ENCODE data around the gene OTULINL.
"Not testable (repeated sequence)": the region's sequence is repeated elsewhere in the genome, so short reads cannot be mapped to it uniquely, and the experiment has no call there.

OTULINL gene

DNA sequence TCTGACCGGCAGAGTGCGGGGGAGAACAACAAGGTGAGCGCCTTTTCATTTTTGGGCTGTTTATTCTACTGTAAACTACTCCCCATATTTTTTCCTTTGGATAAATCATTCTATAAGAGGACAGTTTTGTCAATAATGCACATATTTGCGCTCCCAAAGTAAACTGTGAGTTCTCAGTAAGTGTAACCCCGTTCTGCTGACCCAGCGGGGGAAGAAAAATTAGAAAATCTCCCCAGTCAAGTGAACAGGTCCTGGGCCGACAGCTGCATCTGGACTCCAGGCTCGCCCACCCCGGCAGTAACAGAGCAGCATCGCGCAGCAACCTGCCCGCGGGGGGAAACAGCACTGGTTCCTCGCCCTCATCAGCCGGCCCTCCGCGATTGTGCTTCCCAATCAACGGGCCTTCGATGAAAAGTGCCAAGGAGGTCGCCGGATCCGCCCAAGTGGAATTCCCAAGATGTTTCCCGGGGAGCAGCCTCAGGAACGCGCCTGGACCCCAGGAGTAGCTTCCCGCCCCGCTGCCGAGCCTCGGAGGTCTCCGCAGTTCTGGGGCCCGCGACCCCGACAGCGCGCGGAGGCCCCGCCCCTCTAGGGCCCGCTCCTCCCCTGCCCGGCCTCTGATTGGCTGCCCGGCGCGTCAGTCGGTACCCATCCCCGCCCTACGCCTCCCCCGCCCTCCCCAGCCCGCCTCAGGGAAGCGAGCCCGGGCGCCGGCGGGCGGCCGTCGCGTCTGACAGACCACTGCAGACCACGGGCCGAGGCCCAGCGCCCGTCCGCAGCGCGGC is at the start of gene OTULINL:
TSS of gene OTULINL (plus strand) at position 687 of the 785 bp plus-strand sequence. CDS start 103 bp downstream, outside the sequence.
- peak; percentile 47 to 64 for DNase-seq

DNA sequence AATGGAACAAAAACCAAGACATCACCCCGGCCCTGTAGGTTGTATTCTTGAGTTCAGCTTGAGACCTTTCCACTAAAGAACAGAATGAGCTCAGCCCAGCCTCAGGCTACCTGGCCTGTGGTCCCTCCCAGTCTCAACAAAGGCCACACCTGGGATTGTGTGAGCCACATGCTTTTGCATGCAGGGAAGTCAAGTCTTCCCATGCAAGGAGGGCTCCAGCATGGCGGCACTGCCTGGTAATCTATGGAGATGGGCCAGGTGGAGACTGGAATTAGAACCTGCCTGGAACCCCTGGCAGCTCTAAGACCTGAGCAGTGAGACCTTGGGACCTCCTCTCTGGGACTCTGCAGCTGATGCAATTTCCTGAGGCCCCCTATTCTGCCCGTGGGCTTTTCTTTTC is 49.4 kb upstream of the OTULINL start:
- no peak for DNase-seq

DNA sequence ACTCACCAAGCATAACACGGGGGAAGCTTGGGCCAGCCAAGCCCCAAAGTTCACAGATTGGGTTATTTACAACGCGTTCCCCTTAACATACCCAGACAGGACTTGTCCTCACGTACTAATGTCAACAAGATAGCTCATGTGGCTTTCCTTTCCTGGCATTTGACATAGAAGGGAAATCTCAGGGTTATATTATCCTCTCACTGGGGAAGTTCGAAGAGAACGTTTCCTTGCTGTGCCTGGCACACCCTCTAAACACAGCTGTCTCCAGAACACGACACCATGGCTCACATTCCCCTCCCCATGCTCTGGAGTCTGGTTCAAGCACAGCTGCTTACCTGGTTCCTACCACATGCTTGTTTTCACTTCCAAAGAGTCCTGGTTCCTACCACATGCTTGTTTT is 46.8 kb upstream of the OTULINL start:
- DNase-seq = no peak

DNA sequence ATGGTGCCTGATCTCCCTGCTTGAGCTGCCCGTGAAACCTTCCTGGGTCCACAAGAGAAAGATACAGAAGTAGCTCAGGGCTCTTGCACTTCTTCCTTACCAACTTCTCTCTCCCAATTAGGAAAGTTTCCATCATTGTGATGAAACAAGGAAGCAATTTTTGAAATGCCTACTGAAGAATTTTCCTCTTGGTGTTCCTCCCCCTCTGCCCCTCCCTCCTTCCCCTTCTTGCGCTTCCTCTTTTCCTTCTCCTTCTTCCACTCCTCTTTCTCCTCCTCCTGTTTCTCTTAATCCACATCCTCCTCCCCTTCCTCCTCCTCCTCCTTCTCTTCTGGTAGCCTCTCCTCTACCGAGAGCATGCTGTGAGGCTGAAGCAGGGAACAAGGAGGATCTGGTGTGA is 36.3 kb upstream of the OTULINL start:
- DNase-seq = no peak

DNA sequence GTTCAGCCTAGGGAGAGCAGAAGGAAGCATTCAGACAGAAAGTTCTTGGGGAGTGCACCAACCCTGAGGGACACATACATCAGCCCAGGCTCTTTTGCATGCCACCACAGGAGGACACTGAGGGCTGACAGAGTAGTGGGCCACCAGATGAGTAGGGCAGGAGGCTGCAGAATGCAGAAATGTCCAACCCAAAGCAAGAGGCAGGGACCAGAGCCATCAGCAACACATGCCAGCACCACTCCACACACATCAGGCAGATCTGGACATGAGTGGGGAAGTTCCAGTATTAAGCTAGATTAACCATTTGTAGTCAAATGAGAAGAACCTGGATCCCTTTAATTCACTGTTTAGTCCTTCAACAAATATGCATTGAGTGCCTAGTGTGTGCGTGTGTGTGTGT is 35.7 kb upstream of the OTULINL start:
- no peak for DNase-seq

DNA sequence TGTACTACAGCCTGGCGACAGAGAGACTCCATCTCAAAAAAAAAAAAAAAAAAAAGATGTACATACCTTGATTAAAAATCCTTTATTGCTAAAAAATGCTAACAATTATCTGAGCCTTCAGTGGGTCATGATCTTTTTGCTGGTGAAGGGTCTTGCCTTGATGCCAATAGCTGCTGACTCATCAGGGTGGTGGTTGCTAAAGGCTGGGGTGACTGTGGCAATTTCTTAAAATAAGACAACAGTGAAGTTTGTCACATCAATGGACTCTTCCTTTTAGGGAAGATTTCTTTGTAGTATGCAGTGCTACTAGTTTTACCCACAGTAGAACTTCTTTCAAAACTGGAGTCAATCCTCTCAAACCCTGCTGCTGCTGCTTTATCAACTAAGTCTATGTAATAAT is 33.9 kb upstream of the OTULINL start:
- no peak for DNase-seq

DNA sequence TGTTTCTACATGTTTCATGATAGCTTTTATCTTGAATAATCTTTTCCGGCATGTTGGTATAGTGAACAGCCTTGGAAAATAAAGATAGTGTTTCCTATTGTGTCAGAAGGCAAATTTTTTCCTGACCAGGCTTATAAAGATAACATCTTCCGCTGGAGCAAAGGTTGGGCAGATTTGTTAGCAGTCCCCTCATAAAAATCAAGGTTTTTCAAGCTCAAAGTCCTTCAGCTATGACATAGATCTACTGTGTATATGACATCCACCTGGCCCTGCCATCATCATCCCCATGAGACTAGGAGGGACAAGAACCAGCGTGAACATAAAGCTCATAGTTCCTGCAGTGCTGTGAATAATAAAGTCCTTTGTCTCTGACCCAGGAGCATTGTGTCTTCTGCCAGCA is 30.4 kb upstream of the OTULINL start:
- no peak for DNase-seq

DNA sequence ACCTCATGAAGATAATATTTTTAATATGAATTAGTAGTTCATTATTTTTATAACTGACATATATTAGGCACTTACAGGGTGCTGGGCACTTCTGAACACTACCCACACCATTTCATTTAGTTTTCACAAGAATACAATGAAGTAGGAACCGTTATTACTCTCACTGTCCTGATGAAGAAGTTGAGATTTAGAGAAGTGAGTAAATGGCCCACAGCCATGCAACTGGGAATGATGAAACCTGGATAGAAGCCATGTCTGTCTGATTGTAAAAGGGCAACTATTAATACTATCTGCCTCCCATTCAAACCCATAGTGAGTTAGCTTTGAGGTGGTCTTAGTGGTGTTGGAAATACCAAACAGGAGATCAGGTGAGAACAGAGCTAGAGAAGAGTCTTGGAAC is 29.6 kb upstream of the OTULINL start:
- no peak for DNase-seq

DNA sequence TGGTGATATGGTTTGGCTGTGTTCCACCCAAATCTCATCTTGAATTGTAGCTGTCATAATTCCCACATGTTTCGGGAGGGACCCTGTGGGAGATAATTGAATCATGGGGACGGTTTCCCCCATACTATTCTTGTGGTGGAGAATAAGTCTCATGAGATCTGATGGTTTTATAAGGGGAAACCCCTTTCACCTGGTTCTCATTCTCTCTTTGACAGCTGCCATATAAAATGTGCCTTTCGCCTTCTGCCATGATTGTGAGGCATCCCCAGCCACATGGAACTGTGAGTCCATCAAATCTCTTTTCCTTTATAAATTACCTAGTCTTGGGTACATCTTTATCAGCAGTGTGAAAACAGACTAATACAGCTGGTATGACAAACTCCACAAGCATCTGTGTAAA is 27.3 kb upstream of the OTULINL start:
- not testable (repeated sequence) for DNase-seq

DNA sequence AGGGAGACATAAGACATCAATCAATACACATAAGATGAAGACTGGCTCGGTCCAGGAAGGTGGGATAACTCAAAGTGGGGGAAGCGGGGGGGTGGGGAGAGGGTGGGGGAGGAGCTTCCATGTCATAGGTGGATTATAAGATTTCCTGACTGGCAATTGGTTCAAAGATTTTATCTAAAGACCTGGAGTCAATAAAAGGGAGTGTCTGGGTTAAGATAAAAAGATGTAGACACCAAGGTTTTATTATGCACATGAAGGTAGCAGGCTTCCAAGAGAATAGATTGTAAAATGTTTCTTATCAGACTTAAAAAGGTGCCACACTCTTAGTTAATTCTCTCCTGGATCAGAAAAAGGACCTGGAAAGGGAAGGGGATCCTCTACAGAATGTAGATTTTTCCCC is 25.6 kb upstream of the OTULINL start:
- no peak for DNase-seq

DNA sequence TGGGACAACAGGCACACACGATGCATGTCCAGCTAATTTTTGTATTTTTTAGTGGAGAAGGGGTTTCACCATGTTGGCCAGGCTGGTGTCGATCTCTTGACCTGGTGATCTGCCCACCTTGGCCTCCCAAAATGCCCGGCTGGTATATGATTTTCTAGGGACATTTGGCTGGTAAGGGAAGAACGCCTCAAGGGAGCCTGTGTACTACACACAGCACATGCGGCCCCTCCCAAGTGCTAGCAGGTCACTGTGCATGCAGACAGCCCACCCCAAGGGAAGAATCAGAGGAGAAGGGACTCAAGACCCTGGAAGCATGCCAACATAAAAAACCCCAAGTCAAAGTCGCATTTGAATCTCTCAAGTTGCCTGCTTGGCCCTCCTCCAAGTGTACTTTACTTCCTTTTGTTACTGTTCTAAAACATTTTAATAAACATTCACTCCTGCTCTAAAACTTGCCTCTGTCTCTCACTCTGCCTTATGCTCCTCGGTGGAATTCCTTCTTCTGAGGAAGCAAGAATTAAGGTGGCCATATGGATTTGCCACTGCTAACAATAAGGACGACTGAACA is 24.3 kb upstream of the OTULINL start:
- no peak for DNase-seq

DNA sequence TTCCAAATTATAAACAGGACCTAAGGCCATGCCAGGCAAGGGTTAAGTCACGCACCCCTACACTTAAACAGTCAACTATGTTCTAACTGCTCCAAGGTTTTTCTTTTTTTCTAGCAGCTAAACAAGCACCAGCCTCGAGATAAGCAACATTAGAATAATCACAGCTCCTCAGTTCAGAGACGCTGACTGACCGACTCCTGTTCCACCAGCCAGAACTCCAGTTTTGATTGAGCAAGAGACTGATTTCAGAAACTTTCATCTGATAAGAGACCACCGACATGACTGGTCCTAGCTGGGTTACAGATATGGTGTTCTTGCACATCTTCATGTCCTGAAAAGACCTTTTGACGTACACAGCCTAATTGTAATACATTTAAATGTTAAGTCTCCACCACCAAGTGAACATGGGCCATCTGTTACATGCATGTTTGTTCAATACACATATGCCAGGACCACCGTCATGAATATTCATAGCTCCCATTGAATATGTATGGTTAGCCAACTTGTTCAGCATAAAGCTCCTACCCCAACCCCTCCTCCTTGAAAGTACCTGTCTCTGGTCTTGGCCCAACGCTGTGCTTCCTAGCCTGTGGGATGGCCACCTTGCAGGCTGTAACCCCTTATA is 23.7 kb upstream of the OTULINL start:
- no peak for DNase-seq

DNA sequence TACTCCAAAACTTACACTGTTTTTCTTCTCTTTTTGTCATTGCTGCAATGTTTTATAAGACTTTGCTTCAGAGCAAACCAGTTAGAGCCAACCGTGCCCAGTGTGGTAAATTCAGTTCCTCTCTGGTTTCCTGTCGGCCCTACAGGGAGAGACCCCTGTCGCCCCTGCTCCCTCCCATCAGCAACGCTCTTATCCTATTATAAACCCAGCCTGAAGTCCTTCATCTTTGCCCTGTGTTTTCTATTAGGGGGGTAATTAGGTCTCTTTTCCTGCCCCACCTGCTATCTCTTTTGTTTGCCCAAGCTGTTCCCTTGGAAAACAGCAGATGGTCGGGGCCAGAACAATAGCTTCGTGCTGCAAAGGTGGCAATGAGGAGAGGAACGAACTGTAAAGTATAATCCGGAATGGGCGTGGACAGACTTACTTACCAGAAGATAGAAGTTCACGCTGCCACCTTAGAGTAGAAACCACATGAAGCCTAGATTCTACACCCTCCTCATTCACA is 21.4 kb upstream of the OTULINL start:
- peak; percentile 33 to 60 for DNase-seq

DNA sequence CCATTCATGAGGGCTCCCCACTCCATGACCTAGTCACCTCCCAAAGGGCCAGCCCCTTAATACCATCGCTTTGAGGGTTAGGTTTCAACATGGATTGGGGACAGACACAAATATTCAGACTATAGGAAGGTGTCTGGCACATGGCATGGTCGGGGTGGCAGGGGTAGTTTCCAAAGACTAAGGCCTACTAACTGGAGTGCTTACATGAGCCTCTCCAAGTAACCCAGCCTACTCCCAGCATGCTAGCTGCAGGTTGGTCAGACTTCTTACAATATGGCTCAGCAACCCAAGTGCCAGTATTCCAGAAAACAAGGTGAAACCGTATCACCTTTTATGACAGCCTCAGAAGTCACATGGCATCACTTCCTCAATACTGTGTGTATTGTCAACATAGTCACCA is 19.9 kb upstream of the OTULINL start:
- DNase-seq = no peak

DNA sequence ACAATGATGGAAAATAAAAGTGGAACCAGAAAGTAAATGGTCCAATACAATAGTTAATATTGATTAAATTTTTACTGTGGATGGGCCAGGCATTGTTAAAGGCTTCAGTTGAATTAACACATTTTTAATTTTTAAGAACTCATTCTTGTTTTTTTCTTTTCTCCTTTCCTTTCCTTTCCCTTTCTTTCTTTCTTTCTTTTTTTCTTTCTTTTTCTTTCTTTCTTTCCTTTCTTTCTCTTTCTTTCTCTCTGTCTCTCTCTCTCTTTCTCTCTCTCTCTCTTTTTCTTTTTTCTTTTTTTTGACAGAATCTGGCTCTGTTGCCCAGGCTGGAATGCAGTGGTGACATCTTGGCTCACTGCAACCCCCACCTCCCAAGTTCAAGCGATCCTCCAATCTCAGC is 13.3 kb upstream of the OTULINL start:
- no peak for DNase-seq

DNA sequence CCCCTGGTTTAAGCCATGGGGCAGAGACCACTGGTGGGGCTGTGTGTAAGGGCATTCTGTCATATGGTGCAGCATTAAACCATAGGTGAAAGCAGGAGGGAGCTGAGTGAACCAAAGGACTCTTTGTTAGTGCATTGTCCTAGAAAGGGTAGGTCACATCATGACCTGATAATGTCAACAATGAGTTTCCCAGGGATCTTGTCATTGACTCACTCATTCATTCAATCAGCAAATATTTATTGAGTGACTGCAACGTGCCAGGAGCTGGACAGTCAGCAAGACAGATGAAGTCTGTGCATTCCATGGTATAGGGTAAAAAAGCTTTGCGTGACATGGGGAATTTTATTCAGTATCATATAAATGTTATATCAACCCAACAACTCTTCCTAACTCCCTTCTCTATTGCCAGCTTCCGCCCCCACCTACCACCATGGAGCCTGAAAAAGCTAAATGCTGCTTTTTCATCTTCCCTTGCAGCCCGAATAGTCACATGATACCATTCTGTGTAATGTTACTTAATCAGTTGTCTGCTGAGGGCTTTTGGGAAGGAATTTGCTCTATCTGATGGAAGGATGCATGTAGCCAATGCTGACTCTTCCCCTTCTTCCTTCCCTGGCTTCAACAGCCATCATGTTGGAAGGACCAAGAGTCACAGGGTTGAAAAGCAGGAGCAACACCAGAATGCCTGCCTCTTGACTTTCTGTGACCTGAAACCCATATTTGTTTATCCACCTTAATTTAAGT is 11.5 kb upstream of the OTULINL start:
- no peak for DNase-seq

DNA sequence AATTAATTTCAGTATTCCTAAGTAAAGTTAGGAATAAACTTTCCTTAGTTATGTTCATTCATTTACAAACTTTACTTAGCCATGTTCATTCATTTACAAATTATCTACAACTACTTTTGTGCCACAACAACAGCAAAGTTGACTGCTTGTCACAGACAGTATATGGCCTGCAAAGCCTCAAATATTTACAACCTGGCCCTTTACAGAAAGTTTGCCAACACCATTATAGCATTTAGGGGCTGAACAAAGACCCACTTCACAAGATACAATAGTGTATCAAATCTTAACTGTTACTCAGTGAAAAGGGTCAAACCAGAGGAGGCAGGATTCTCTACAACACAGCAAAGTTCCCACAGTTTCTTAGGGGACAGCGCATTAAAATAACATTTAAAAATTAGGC is 9.7 kb upstream of the OTULINL start:
- no peak for DNase-seq

DNA sequence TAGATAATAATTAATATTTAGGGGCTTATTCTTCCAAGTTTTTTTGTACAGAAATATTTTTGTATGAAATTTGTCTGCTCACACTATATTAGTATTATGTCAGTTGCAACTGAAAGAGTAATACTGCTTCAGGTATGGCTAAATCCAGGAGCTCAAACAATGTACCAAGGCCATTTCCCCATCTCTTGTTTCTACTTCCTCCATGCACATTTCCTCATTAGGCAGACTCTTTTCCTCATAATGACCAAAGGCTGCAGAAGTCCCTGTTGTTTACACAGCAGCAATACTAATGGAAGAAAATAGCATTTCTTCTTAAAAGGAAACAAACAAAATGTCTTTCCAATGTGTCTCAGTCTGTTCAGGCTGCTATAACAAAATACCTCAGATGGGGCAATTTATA is 9.2 kb upstream of the OTULINL start:
- DNase-seq = no peak

DNA sequence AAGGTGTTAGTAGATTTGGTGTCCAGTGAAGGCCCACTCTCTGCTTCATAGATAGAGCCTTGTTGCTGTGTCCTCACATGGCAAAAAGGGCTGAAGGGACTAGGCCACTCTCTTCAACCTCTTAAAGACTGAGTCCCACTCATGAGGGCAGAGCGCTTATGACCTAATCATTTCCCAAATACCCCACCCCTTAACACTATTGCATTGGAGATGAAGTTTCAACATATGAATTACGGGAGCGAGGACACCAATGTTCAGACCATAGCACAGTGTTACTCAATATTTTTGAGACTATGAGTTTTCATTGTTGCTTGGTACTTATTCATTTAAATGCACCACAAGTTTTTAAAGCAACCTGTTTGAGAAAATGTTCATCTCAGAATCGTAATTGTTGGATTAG is 8.8 kb upstream of the OTULINL start:
- DNase-seq = no peak

DNA sequence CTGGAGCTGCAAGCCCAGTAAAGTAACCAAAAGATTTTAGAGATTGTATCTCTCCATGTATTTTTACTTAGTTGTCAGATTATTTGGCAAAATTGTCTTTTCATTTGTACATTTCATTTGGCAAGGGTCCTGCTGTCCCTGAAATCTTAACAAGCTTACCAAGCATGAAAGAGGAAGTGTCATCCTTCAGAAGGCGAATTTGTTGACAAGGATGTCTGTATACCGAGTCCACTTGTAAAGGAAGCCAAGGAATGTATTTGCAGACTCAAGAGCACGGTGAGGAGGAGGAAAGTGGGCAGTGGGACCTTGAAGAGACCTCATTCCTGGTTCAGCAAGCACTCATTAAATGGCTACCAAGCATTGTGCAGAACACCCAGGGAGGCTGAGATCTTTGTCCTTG is 7.5 kb upstream of the OTULINL start:
- DNase-seq = no peak

DNA sequence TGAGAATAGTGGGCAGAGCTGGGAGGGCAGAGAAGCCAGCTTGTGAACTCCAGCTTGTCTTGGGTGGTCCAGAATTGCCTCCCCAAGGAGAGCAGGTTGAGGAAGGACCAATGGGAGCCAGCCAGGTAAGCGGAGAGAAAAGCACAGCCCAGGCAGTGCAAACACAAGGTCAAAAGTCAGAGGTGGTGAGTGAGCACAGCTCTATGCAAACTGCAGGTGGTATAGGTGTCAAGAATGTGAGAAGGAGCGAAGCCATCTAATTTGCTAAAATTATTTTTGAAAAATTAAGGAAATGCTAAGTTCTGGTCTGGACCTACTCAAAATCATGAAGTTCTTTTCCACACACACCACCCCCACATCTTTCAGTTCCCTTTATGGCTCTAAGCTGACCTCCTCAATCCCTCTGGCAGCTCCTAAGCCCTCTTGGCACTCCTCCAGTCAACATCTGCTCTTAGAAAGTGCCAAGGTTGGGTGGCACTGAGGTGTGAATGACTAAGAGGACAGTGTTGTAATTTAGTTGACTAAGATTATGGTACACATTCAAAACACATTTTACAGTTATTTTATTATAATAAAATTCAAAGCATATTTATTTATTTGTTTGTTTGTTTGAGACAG is 6.6 kb upstream of the OTULINL start:
- no peak for DNase-seq

DNA sequence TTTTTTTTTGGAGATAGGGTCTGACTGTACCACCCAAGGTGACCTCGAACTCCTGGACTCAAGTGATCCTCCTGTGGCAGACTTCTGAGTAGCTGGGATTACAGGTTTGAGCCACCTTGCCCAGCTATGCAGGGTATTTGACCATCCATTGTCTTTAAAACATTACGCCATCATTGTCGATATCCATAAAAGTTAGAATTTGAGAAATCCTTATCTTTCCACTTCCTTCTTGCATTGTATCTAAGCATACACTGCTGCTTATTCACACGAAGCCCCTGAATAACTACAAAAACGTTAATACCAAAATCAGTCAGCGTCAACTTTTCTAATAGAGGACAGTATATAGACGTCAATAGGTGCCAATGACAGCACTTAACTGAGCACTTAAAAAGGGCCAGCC is 5.4 kb upstream of the OTULINL start:
- no peak for DNase-seq

DNA sequence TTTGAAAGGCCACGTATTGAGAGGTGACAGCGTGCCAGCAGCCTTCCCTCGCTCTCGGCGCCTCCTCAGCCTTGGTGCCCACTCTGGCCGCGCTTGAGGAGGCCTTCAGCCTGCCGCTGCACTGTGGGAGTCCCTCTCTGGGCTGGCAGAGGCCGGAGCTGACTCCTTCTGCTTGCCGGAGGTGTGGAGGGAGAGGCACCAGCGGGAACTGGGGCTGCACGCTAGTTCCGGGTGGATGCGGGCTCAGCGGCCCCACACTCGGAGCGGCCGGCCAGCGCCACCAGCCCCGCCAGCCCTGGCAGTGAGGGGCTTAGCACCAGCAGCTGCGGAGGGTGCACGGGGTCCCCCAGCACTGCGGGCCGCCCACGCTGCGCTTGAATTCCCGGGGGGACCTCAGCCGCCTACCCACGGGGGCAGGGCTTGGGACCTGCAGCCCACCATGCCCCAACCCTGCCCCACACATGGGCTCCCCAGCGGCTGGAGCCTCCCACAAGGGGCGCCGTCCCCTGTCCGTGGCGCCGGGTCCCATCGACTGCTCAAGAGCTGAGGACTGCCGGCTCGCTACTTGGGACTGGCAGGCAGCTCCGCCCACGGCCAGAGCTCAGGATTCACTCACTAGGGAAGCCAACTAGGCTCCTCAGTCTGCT is 4.4 kb upstream of the OTULINL start:
- no peak for DNase-seq
